MM.1S (cell line): ENCODE results near the gene CALHM3.

Experiments used
- EZH2 ChIP-seq: fragments of 300-600 bp; sonication (generic); optimal IDR thresholded peaks from 2 replicates; pipeline ENCODE3; 2017; ENCODE audit warnings: low read depth, mild to moderate bottlenecking, antibody characterized with exemption, low read length, mixed read lengths
- TF ChIP-seq, protein P1 (sequence below): fragments of 300-600 bp; sonication (generic); IDR thresholded peaks from 2 replicates; pipeline ENCODE4 v1.5.1; 2016; ENCODE audit warnings: antibody characterized with exemption, low read length, mixed read lengths

DNA sequence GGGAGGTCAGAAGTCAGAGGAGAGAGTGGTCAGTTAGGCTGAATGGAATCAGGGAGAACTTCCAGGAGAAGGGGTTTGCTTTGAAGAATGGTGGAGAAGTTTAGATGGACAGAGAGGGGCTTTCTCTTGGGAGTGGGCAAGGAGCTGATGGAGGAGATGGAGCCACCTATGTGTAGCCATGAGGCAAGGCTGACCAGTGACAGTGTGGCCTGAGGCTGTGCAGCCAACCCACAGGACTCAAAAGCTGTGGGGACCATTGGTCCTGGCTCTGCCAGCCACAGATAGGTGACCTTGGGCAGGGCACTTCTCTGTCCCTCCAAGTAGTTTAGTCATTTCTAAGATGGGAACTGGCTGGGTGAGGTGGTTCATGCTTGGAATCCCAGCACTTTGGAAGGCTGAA lies 33.1 kb upstream of the CALHM3 start:
- TF ChIP-seq, protein P1, sequence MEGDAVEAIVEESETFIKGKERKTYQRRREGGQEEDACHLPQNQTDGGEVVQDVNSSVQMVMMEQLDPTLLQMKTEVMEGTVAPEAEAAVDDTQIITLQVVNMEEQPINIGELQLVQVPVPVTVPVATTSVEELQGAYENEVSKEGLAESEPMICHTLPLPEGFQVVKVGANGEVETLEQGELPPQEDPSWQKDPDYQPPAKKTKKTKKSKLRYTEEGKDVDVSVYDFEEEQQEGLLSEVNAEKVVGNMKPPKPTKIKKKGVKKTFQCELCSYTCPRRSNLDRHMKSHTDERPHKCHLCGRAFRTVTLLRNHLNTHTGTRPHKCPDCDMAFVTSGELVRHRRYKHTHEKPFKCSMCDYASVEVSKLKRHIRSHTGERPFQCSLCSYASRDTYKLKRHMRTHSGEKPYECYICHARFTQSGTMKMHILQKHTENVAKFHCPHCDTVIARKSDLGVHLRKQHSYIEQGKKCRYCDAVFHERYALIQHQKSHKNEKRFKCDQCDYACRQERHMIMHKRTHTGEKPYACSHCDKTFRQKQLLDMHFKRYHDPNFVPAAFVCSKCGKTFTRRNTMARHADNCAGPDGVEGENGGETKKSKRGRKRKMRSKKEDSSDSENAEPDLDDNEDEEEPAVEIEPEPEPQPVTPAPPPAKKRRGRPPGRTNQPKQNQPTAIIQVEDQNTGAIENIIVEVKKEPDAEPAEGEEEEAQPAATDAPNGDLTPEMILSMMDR, result no peak
- TF ChIP-seq EZH2, result no peak
